Measurements from ENCODE around the gene SLC33A1. TPM values are rescaled to one million over a fixed set of nuclear protein-coding genes. Genes with fewer than 3 reads are reported as not detected.

The SLC33A1 gene
- total RNA-seq, 1 experiment from 2014 or later: 65.6 TPM

GRCh38 chr3:155805802-155806618, 48.2 kb downstream of the SLC33A1 start, which contains the start of gene C3orf33:
Gene C3orf33 (minus strand): TSS chr3:155806278. CDS start chr3:155806252, 26 bp downstream.
- peak; percentile 69 for DNase-seq (ENCODE audit: unreplicated experiment)
- ChIA-PET POLR2A (interaction anchor here (0.6 to 2.6 kb wide), 21 partner anchors 8 to 921 kb away, joined by 3 to 31 read pairs (median 3); partner anchors contain the start of genes GMPS and SLC33A1), CTCF (interaction anchor here (0.5 to 2.5 kb wide), 69 partner anchors 9 to 1829 kb away, joined by 3 to 21 read pairs (median 4); partner anchors contain the start of genes GMPS and SLC33A1)
- H3K9me3 Mint-ChIP-seq (ENCODE audit: unreplicated experiment): no peaks in the 10 kb centered on the region
- BruUV-seq (replicated peaks): no TSS peak
- H3K4me1 Mint-ChIP-seq (ENCODE audit: insufficient read depth, unreplicated experiment): no peaks in the 10 kb centered on the region
- peak within 1 kb of the TSS; percentile 87 for H3K27ac Mint-ChIP-seq (ENCODE audit: low read depth, unreplicated experiment)
- peaks cover 14% of the 10 kb centered on the region for H3K36me3 Mint-ChIP-seq (ENCODE audit: insufficient read depth, unreplicated experiment)
- H3K27me3 Mint-ChIP-seq (ENCODE audit: insufficient read depth, unreplicated experiment): no peaks in the 10 kb centered on the region
- intact Hi-C loops (cut with micrococcal nuclease): loop anchor here (1.0 to 5.0 kb wide), 2 partner anchors 46 to 64 kb away; partner anchors contain the start of genes GMPS and SLC33A1
- peak; percentile 91 for TF ChIP-seq CTCF (IDR thresholded peaks at IDR 0.05; ENCODE audit: unreplicated experiment)
- H3K4me3 Mint-ChIP-seq (ENCODE audit: unreplicated experiment): peak within 1 kb of the TSS; percentile 89

- H3K36me3 Mint-ChIP-seq (ENCODE audit: insufficient read depth, unreplicated experiment): peaks cover 20% of the 10 kb centered on the region
- ChIA-PET CTCF (interaction anchor here (0.5 to 2.5 kb wide), 50 partner anchors 9 to 1828 kb away, joined by 3 to 21 read pairs (median 5); partner anchors contain the start of genes GMPS and SLC33A1), POLR2A (interaction anchor here (0.7 to 2.6 kb wide), 16 partner anchors 9 to 921 kb away, joined by 3 to 31 read pairs (median 4); partner anchors contain the start of genes GMPS and SLC33A1)
- no TSS peak for BruUV-seq (replicated peaks)
- H3K27ac Mint-ChIP-seq (ENCODE audit: low read depth, unreplicated experiment): peak overlapping the region; percentile 87
- intact Hi-C loops (cut with micrococcal nuclease): loop anchor here (5.0 kb wide), 1 partner anchor 47 kb away; the partner anchor contains the start of gene SLC33A1
- H3K4me3 Mint-ChIP-seq (ENCODE audit: unreplicated experiment): peak overlapping the region; percentile 89
- H3K4me1 Mint-ChIP-seq (ENCODE audit: insufficient read depth, unreplicated experiment): no peaks in the 10 kb centered on the region
- H3K27me3 Mint-ChIP-seq (ENCODE audit: insufficient read depth, unreplicated experiment): no peaks in the 10 kb centered on the region
- DNase-seq (ENCODE audit: unreplicated experiment): peak; percentile 60
- no peaks in the 10 kb centered on the region for H3K9me3 Mint-ChIP-seq (ENCODE audit: unreplicated experiment)
- no peak for TF ChIP-seq CTCF (IDR thresholded peaks at IDR 0.05; ENCODE audit: unreplicated experiment)
Measured at GRCh38 chr3:155805204-155805801, 48.9 kb downstream of the SLC33A1 start.

- intact Hi-C loops (cut with micrococcal nuclease): no loop called here
- Mint-ChIP-seq H3K4me1 (ENCODE audit: insufficient read depth, unreplicated experiment) (no peaks in the 10 kb centered on the region), H3K4me3 (ENCODE audit: unreplicated experiment) (no peak overlapping the region), H3K27me3 (ENCODE audit: insufficient read depth, unreplicated experiment) (no peaks in the 10 kb centered on the region), H3K9me3 (ENCODE audit: unreplicated experiment) (no peaks in the 10 kb centered on the region), H3K27ac (ENCODE audit: low read depth, unreplicated experiment) (no peak overlapping the region), H3K36me3 (ENCODE audit: insufficient read depth, unreplicated experiment) (peaks cover 28% of the 10 kb centered on the region)
- BruUV-seq (replicated peaks): no TSS peak
- POLR2A ChIA-PET: no interaction called here
- CTCF ChIA-PET: interaction anchor here (0.6 to 1.4 kb wide), 3 partner anchors 48 to 93 kb away, joined by 3 to 6 read pairs (median 4); no protein-coding TSS in a partner anchor
- no peak for TF ChIP-seq CTCF (IDR thresholded peaks at IDR 0.05; ENCODE audit: unreplicated experiment)
- no peak for DNase-seq (ENCODE audit: unreplicated experiment)
Measured at GRCh38 chr3:155804323-155804722, 49.9 kb downstream of the SLC33A1 start.

- POLR2A ChIA-PET: no interaction called here
- no peak for TF ChIP-seq CTCF (IDR thresholded peaks at IDR 0.05; ENCODE audit: unreplicated experiment)
- H3K27me3 Mint-ChIP-seq (ENCODE audit: insufficient read depth, unreplicated experiment): no peaks in the 10 kb centered on the region
- DNase-seq (ENCODE audit: unreplicated experiment): no peak
- no peak overlapping the region for H3K4me3 Mint-ChIP-seq (ENCODE audit: unreplicated experiment)
- intact Hi-C loops (cut with micrococcal nuclease): no loop called here
- no peak overlapping the region for H3K27ac Mint-ChIP-seq (ENCODE audit: low read depth, unreplicated experiment)
- no peaks in the 10 kb centered on the region for H3K9me3 Mint-ChIP-seq (ENCODE audit: unreplicated experiment)
- CTCF ChIA-PET: no interaction called here
- H3K4me1 Mint-ChIP-seq (ENCODE audit: insufficient read depth, unreplicated experiment): no peaks in the 10 kb centered on the region
- BruUV-seq (replicated peaks): no TSS peak
- H3K36me3 Mint-ChIP-seq (ENCODE audit: insufficient read depth, unreplicated experiment): peaks cover 7% of the 10 kb centered on the region
Measured at GRCh38 chr3:155792532-155792931, 61.7 kb downstream of the SLC33A1 start.

Data from MCF 10A (cell line).